ENCODE results near the gene SMARCA4. TPM values are rescaled to one million over a fixed set of nuclear protein-coding genes. Genes with fewer than 3 reads are reported as not detected.
"Not testable (repeated sequence)": the region's sequence is repeated elsewhere in the genome, so short reads cannot be mapped to it uniquely, and the experiment has no call there.

SMARCA4 gene
- polyA plus RNA-seq, 4 donors: 75.6 to 163 (median 148) TPM

DNA sequence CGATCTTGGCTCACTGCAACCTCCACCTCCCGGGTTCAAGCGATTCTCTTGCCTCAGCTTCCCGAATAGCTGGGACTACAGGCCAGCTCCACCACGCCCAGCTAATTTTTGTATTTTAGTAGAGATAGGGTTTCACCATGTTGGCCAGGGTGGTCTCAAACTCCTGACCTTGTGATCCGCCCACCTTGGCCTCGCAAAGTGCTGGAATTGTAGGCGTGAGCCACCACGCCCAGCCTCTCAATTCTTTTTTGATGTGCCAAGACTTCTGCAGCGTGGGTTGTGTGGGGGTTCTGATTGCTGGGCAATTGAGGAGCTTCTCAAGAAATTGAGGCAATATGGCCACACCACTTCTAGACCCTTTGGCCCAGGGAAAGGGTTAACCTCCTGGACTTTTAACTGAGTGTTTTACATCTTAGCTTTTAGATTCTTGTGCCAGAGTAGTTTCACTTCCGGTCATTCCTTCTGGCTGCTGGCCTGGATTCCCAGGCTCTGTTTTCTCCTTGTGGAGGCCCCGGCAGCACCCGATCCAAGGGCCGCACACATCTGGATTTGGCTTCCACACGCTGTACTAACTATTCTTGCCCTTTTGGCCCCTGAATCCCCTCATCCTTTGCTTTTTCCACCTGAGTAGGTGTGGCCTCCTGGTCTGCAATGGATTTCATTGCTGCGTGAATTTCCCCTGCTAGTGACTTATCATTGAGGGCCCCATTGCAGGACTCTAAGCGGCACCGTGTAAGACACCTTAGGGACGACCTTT is 14.7 kb downstream of the SMARCA4 start:
- no peak for DNase-seq (ENCODE audit: low read depth in 4 of 4, low spot score in 3 of 4)

DNA sequence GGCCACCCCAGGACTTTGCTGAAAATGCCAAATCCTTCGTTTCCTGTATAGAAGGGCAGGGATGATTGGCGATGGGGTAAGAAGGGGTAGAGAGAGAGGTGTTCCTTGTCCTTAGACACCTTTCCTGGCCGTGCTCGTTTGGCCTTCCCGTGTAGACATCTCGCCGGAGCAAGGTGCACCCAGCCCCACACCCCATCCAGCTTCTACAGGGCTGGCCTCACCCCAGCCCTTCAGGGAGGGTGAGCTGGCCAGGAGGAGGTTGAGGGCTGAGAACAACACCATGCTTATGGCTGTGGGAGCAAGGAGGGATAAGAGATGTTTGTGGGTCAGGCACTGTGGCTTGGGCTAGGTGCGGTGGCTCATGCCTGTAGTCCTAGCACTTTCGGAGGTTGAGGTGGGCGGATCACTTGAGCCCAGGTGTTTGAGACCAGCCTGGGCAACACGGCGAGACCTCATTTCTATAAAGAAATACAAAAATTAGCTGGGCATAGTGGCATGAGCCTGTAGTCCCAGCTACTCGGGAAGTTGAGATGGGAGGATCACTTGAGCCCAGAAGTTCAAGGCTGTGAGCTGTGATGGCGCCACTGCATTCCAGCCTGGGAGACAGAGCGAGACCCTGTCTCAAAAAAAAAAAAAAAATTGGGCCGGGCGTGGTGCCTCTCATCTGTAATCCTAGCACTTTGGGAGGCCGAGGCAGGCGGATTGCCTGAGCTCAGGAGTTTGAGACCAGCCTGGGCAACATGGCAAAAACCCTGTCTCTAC is 15.5 kb downstream of the SMARCA4 start:
- no peak for DNase-seq (ENCODE audit: low read depth in 4 of 4, low spot score in 3 of 4)

DNA sequence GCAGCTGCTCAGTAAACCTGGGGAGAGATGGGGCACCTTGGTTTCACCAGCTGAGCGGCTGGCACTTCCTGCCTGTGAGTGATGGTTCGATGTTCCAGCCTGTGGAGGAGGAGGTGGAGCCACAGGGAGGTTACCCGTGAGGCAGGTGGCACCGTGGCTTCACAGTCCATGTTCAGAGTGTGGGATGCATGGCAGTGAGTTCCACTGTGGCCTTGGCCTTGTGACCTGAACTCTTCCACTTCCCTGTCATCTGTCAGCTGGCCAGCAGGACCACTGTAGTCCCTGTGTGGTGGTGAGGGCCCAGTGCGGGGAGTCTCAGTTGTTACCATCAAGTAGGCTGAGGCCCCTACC is 16.9 kb downstream of the SMARCA4 start:
- no peak for DNase-seq (ENCODE audit: low read depth in 4 of 4, low spot score in 3 of 4)

DNA sequence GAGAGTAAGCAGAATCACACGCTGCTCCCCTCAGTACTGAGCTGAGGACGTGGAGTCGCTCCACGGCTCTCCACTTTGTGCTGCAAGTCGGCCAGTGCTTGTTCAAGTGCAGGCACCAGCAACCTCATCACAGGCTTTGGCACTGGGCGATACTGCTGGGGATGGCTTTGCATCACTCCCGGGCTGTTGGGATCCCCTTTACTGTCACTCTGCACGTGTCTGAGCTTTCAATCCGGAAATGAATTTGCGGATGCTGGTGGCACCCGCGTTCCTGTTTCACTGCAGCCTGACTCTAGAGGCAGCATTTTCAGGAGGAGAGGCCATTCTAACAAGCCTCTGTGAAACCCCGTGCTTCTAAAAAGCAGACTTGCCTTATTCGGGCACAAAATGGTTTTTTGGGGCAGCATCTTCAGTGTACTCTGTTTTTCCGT is 19.1 kb downstream of the SMARCA4 start:
- DNase-seq (ENCODE audit: low read depth in 4 of 4, low spot score in 3 of 4): no peak

DNA sequence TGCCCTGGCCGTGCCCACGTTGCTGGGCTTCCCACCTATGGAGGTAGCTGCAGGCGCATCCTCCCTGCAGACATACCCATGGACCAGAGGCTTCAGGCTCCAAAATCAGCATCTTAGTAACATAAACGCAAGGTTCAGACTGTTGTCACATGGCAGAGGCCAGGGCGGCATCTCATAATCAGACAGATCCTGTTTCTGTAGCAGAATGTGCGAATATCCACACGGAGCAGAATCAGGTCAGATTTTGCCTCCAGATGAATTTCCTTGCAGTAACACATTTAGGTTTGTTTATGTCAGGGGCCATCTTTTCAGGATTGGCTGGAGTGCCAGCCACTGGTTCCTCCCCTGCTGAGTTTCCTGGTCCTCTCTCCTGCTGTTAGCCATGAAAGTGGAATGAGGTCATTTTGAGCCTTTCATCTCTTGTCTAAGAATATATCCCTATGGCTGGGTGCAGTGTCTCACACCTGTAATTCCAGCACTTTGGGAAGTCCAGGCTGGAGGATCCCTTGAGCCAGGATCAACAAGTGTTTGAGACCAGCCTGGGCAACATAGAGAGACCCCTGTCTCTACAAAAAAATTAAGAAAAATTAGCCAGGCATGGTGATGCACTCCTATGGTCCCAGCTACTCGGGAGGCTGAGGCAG is 20.5 kb downstream of the SMARCA4 start:
- DNase-seq (ENCODE audit: low read depth in 4 of 4, low spot score in 3 of 4): no peak

- DNase-seq (ENCODE audit: low read depth in 4 of 4, low spot score in 3 of 4): no peak
Observed at GRCh38 chr19:10983026-10983425, 22.2 kb downstream of the SMARCA4 start.

GRCh38 chr19:10984166-10984735 is 23.4 kb downstream of the SMARCA4 start:
- DNase-seq (ENCODE audit: low read depth in 4 of 4, low spot score in 3 of 4): no peak

- DNase-seq (ENCODE audit: low read depth in 4 of 4, low spot score in 3 of 4): no peak
Observed at GRCh38 chr19:10985502-10985901, 24.7 kb downstream of the SMARCA4 start.

GRCh38 chr19:10986301-10987127 is 25.7 kb downstream of the SMARCA4 start:
- no peak for DNase-seq (ENCODE audit: low read depth in 4 of 4, low spot score in 3 of 4)

DNA sequence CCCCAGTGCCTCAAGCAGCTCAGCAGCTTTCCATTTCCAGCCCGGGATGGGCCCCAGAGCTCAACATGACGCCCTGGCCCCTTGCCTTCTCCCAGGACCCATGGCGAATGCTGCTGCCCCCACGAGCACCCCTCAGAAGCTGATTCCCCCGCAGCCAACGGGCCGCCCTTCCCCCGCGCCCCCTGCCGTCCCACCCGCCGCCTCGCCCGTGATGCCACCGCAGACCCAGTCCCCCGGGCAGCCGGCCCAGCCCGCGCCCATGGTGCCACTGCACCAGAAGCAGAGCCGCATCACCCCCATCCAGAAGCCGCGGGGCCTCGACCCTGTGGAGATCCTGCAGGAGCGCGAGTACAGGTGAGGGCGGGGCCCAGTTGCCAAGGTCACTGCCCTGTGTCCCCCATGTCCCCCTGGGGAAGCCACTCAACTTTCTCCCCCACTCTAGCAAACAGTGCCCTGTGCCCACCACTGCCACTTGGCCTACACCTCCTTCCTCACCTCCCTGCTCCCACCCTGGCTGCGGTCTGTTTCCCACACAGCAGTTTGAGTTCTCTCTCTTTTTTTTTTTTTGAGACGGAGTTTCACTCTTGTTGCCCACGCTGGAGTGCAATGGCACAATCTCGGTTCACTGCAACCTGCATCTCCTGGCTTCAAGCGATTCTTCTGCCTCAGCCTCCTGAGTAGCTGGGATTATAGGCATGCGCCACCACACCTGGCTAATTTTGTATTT is 26.9 kb downstream of the SMARCA4 start:
- no peak for DNase-seq (ENCODE audit: low read depth in 4 of 4, low spot score in 3 of 4)

DNA sequence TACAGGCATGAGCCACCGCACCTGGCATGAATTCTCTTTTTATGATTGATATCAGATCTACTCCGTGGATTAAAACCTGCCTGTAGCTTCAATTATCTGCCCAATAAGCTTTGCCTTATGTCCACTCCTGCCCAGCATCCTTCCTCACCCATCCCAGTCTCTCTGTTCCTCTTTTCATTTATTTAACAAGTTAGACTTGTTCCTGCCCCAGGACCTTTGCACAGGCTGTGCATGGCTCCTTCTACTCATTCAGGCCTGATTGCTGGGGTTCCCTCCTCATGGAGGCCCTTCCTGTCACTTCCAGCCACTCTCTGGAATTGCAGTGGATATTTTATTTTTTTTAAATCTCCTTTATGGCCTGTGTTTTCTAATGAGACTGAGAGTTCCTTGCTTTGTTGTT is 27.6 kb downstream of the SMARCA4 start:
- no peak for DNase-seq (ENCODE audit: low read depth in 4 of 4, low spot score in 3 of 4)

DNA sequence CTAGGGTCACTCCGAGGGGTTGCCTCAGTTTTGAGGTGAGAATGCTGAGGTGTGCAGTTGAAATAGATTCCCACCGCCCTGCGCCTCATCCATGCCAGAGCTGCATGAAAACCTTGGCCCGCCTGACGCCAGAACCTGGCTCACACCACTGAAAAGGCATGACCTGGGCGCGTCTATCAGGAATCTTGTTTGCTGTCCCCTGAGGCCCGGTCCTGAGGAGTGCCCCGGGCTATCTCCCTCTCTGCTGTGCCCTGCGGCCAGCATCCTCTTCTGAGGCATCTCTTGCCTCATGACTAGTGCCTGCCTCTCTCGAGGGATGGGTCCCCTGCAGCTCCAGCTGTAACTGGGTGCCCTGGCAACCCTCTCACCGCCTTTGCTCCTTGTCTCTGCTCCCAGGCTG is 28.1 kb downstream of the SMARCA4 start:
- no peak for DNase-seq (ENCODE audit: low read depth in 4 of 4, low spot score in 3 of 4)

- DNase-seq (ENCODE audit: low read depth in 4 of 4, low spot score in 3 of 4): no peak
Observed at GRCh38 chr19:10991076-10991475, 30.2 kb downstream of the SMARCA4 start.

DNA sequence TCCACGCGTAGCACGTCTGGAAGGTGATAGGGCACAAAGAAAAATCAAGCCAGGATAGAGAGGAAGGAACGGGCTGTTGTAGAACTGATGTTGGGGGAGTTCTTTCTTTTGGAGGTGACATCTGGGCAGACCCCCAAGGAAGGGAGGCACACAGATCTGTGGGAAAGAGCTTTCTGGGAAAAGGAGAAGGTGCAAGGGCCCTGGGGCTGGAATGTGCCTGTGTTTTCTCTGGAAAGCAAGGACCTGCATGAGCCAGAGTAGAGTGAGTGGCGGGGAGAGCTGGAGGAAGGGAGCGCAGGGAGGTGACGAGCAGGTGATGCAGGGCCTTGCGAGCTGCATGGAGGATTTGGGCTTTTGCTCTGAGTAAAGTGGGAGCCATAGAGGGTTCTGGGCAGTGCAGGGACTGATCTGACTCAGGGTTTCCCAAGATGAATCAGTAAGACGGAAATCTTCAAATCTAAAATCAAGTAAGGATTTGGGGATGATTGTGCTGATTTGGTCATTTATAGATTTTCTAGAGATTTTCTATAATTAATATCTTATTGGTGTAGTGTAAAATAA is 30.8 kb downstream of the SMARCA4 start:
- no peak for DNase-seq (ENCODE audit: low read depth in 4 of 4, low spot score in 3 of 4)

- DNase-seq (ENCODE audit: low read depth in 4 of 4, low spot score in 3 of 4): not testable (repeated sequence)
Observed at GRCh38 chr19:10992174-10992573, 31.3 kb downstream of the SMARCA4 start.

DNA sequence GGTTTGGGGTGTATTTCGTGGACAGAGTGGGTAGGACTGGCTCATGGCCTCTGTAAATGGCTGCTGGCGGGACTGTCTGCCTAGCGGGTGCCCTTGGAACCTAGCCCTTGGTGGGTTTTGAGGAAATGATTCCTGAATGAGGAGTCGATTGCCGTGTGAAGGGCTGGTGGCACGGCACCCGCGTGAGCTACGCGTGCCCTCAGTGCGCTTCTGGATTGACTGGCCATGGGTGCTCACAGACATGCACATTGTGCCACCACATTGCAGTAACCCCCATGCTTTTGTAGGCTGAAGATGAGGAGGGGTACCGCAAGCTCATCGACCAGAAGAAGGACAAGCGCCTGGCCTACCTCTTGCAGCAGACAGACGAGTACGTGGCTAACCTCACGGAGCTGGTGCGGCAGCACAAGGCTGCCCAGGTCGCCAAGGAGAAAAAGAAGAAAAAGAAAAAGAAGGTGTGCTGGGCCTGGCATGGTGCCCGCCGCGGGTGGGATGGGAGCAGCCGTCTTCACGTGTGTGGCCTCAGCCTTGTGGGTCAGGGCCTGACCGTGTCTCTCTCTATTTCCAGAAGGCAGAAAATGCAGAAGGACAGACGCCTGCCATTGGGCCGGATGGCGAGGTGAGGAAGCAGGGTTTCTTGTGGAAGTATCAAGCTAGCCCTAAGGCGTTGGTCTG is 35.2 kb downstream of the SMARCA4 start:
- no peak for DNase-seq (ENCODE audit: low read depth in 4 of 4, low spot score in 3 of 4)

DNA sequence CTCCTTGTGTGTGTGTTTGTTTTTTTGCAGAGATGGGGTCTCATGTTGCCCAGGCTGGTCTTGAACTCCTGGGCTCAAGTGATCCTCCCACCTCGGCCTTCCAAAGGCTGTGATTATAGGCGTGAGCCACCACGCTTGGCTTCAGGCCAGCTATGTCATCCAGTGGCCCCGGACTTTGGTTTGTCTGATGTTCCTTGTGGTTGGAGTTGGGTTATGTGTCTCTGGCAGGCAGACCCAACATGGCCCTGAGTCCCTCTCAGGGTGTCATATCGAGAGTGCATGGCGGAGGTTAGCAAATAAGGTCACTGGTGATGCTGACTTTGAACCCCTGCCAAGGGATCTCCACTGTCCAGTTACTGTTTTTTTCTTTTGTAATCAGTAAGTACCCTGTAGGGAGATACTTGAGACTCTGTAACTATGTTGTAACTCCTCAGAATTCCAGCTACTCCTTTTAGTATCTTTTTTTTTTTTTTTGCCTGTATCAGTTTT is 37.3 kb downstream of the SMARCA4 start:
- DNase-seq (ENCODE audit: low read depth in 4 of 4, low spot score in 3 of 4): no peak

DNA sequence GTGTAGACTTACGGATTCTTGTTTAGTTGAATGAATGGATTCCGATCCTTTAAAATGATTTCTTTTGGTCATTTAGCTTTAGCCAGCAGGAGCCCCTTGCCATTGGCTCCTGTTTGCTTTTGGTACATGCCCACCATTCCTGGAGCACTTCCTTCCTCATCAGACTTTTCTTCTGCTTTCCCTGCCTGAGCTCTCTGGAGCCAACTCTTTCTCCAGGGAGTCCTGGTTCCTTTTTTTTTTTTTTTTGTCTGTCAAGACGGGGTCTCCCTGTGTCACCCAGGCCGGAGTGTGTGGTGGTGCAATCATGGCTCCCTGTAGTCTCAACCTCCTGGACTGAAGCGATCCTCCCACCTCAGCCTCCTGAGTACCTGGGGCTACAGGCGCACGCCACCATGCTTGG is 37.8 kb downstream of the SMARCA4 start:
- DNase-seq (ENCODE audit: low read depth in 4 of 4, low spot score in 3 of 4): no peak

DNA sequence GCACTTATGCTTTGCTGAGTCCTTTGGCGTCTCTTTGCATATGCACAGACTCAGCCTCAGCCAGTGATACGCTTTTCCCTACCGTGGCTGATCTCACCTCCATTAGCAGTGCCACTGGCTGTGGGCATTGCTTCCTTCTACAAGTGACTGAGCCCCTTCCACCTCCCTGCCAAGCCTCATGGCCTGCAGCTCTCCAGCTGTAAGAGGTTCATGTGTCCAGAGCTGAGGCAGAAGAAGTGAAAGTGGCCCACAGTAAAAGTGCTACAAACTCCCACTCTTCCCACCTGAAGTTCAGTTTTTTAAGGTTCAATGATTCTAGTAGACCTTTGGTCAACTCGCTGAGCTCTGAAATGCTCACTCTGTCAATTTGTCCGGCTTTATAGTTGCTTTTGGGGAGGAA is 44.7 kb downstream of the SMARCA4 start:
- DNase-seq (ENCODE audit: low read depth in 4 of 4, low spot score in 3 of 4): no peak

Measured in left renal pelvis (tissue), 4 donors.